GM23248 (cell line): Measurements from ENCODE around the gene GGTLC1. TPM values are rescaled to one million over a fixed set of nuclear protein-coding genes. Genes with fewer than 3 reads are reported as not detected.

ENCODE experiments used
- DNase-seq: peaks from one replicate; pipeline ENCODE4 v3.0.0-alpha.2; 2015
- H2AFZ ChIP-seq: fragments of 200-600 bp; sonication (generic); 2 replicates; pipeline ENCODE4 v1.6.1; 2016; ENCODE audit warnings: antibody characterized with exemption
- H3F3A ChIP-seq: fragments of 200-600 bp; sonication (generic); 2 replicates; pipeline ENCODE4 v1.6.1; 2016; ENCODE audit warnings: mild to moderate bottlenecking, antibody characterized with exemption, mixed run types; ENCODE audit not compliant: insufficient read depth
- H3K27ac ChIP-seq: fragments of 200-600 bp; sonication (generic); 2 replicates; pipeline ENCODE4 v1.5.1; 2016; ENCODE audit warnings: mild to moderate bottlenecking
- H3K27me3 ChIP-seq: fragments of 200-600 bp; sonication (generic); replicated peaks from 2 replicates; pipeline ENCODE4 v1.6.1; 2016; ENCODE audit warnings: mild to moderate bottlenecking; ENCODE audit not compliant: insufficient read depth
- H3K36me3 ChIP-seq: fragments of 200-600 bp; sonication (generic); 2 replicates; pipeline ENCODE4 v1.6.1; 2016; ENCODE audit warnings: low read depth, mild to moderate bottlenecking
- H3K4me1 ChIP-seq: fragments of 200-600 bp; sonication (generic); 2 replicates; pipeline ENCODE4 v1.6.1; 2016; ENCODE audit warnings: mild to moderate bottlenecking; ENCODE audit not compliant: insufficient read depth
- H3K4me2 ChIP-seq: fragments of 200-600 bp; sonication (generic); one replicate; pipeline ENCODE4 v1.6.1; 2016; ENCODE audit warnings: mild to moderate bottlenecking; ENCODE audit not compliant: unreplicated experiment
- H3K4me3 ChIP-seq: fragments of 200-600 bp; sonication (generic); 2 replicates; pipeline ENCODE4 v1.5.1; 2016; ENCODE audit warnings: mild to moderate bottlenecking
- H3K79me2 ChIP-seq: fragments of 200-600 bp; sonication (generic); 2 replicates; pipeline ENCODE4 v1.6.1; 2016; ENCODE audit warnings: mild to moderate bottlenecking; ENCODE audit not compliant: insufficient read depth
- H3K9ac ChIP-seq: fragments of 200-600 bp; sonication (generic); 2 replicates; pipeline ENCODE4 v1.6.1; 2016; ENCODE audit warnings: mild to moderate bottlenecking
- H3K9me2 ChIP-seq: fragments of 200-600 bp; sonication (generic); 2 replicates; pipeline ENCODE4 v1.6.1; 2016; ENCODE audit warnings: mixed run types, mild to moderate bottlenecking, moderate library complexity; ENCODE audit not compliant: insufficient read depth
- H3K9me3 ChIP-seq: fragments of 200-600 bp; sonication (generic); one replicate; pipeline ENCODE4 v1.6.1; 2017; ENCODE audit warnings: low read depth
- H4K20me1 ChIP-seq: fragments of 200-600 bp; sonication (generic); 2 replicates; pipeline ENCODE4 v1.6.0; 2016; ENCODE audit not compliant: insufficient read depth
- EZH2 ChIP-seq: fragments of 200-600 bp; sonication (generic); IDR thresholded peaks from 2 replicates; pipeline ENCODE4 v1.6.1; 2018; ENCODE audit warnings: antibody characterized with exemption, mild to moderate bottlenecking; ENCODE audit not compliant: insufficient read depth, poor library complexity, severe bottlenecking
- EZH2phosphoT487 ChIP-seq: fragments of 200-600 bp; sonication (generic); IDR thresholded peaks from 2 replicates; pipeline ENCODE4 v1.6.1; 2018; ENCODE audit warnings: antibody characterized with exemption, moderate library complexity, mild to moderate bottlenecking, low read depth; ENCODE audit not compliant: insufficient read depth
- WGBS, 2 experiments: methylation state at CpG; one replicate each; pipeline ENCODE4 v1.1.6; 2015 to 2017; ENCODE audit warnings: low lambda C conversion rate in 2 of 2, low coverage in 1 of 2; ENCODE audit errors: missing lambda C conversion rate in 2 of 2; 5-methylcytosine and 5-hydroxymethylcytosine counted together
- in situ Hi-C: fragments of 300-500 bp; cut with MboI; formaldehyde crosslinking; loops from 2 replicates; pipeline ENCODE4 v1.15.0; 2020
- polyA plus RNA-seq: library from polyadenylated mRNA; unstranded; fragments of >200 nt; fragmentation: Nextera tagmentation; extraction: Ambion mirVana; gene quantifications from 2 replicates; pipeline ENCODE4 v1.2.1, GENCODE V29; 2016
- total RNA-seq: library from RNA; depleted of rRNA; stranded (reverse); fragments of >200 nt; shearing (Covaris generic); gene quantifications from 2 replicates; pipeline ENCODE4 v1.2.3, GENCODE V29; 2014

The GGTLC1 gene
- total and polyA plus RNA-seq, 2 experiments from 2014 or later, result not detected

DNA sequence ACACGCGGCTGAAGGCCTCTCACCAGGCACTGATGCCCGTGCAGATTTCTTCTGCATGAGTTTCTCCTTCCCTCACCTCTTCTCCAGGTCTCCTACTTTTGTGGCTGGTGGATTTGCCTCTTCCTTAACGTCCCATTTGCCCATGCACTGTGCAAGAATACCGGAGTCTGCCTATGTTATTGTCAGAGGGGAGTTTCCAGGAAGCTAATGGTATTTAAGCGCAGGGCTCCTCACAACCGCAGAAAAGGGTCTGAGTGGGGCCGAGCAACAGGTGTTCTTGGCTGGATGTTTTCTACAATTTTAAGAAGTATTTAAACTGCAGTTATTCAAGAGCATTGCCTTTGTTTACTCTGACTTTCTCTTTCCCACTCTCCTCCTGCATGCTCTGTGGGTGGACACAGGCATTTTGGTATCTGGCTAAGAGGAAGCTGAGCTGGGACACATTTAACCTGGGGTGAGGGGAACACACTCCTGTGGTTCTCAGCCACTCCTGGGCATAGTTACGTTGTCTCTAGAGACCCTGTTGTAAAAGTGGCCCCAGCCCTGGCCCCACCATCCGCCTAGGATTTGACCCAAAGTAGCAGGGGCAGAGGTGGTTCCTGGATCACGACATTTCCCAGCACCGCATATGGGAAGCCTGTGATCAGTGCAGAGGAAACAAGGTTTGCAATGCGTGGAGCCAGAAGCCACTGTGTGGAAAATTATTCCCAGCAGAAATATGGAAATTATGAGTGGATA lies 34.4 kb downstream of the GGTLC1 start:
- H3K27ac ChIP-seq, result no peak overlapping the region
- H3K79me2 ChIP-seq, result no peaks in the 10 kb centered on the region
- 29 to 30% methylated on average over 13 of the region's 13 CpGs for WGBS, 2 experiments
- H3K4me3 ChIP-seq, result no peak overlapping the region
- no peak overlapping the region for H2AFZ ChIP-seq
- no peak for DNase-seq
- peaks cover 12% of the 10 kb centered on the region for H3K27me3 ChIP-seq
- H3K4me1 ChIP-seq, result no peaks in the 10 kb centered on the region
- H3F3A ChIP-seq, result no peaks in the 10 kb centered on the region
- H3K9me3 ChIP-seq, result no peaks in the 10 kb centered on the region
- TF ChIP-seq EZH2phosphoT487, result no peak
- no peak for TF ChIP-seq EZH2
- H3K9me2 ChIP-seq, result no peaks in the 10 kb centered on the region
- H3K4me2 ChIP-seq, result no peak overlapping the region
- in situ Hi-C loops, result no loop called here
- H3K36me3 ChIP-seq, result no peaks in the 10 kb centered on the region
- no peak overlapping the region for H3K9ac ChIP-seq
- H4K20me1 ChIP-seq, result no peaks in the 10 kb centered on the region

DNA sequence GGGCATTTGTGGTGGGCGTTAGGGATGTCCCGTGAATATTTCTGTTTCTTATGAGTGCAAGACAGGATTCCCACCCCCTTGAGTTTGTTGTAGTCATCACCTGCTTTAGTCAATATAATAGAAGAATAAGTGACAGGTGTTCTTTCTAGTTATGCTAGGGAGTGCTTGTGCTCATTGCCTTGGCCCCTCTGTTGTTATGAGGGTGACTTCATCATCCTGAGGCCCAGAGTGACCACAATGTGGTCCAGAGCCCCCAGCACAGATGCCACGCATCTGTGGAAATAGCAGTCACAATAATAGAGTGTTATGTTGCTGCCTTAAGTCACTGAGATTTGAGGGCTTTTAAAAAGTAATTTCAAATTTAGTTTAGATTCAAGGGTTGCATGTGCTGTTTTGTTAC lies 42.4 kb downstream of the GGTLC1 start:
- Histone ChIP-seq H3K9me3 (no peaks in the 10 kb centered on the region), H3K4me3 (no peak overlapping the region), H3K4me2 (no peak overlapping the region), H3K36me3 (no peaks in the 10 kb centered on the region), H3K27me3 (peaks cover 11% of the 10 kb centered on the region; the same call in 1 of the 2 replicates), H3K27ac (no peak overlapping the region), H3F3A (no peaks in the 10 kb centered on the region), H3K79me2 (no peaks in the 10 kb centered on the region), H2AFZ (no peak overlapping the region), H3K9me2 (no peaks in the 10 kb centered on the region), H4K20me1 (no peaks in the 10 kb centered on the region), H3K4me1 (no peaks in the 10 kb centered on the region), H3K9ac (no peak overlapping the region)
- in situ Hi-C loops, result no loop called here
- no peak for DNase-seq
- TF ChIP-seq EZH2phosphoT487 (no peak), EZH2 (no peak)
- 33% methylated on average over 3 of the region's 3 CpGs for whole genome bisulfite sequencing, 2 experiments

DNA sequence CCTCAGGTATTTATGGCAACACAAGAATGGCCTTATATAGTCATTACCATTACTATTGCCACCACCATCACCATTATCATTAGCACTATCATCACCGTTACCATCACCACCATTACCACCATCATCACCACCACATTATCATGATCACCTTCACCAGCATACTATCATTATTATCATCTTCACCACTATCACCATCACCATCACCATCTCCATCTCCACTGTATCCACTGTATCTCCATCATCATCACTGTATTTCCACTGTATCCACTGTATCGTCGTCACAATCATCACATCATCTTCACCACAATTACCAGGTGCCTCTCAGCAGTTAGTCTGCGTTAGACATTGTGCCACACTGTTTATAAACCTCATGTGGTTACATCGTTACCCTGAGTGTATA lies 45.3 kb downstream of the GGTLC1 start:
- Histone ChIP-seq H3K79me2 (no peaks in the 10 kb centered on the region), H3K4me1 (no peaks in the 10 kb centered on the region), H3K9ac (no peak overlapping the region), H3K27me3 (no peaks in the 10 kb centered on the region), H3K4me2 (no peak overlapping the region), H3K27ac (no peak overlapping the region), H3K9me3 (no peaks in the 10 kb centered on the region), H4K20me1 (no peaks in the 10 kb centered on the region), H3K36me3 (no peaks in the 10 kb centered on the region), H3K4me3 (no peak overlapping the region), H3K9me2 (no peaks in the 10 kb centered on the region), H2AFZ (no peak overlapping the region), H3F3A (no peaks in the 10 kb centered on the region)
- no peak for TF ChIP-seq EZH2phosphoT487
- TF ChIP-seq EZH2, result no peak
- DNase-seq, result no peak
- in situ Hi-C loops, result no loop called here
- 30 to 32% methylated on average over 5 of the region's 5 CpGs for WGBS, 2 experiments

DNA sequence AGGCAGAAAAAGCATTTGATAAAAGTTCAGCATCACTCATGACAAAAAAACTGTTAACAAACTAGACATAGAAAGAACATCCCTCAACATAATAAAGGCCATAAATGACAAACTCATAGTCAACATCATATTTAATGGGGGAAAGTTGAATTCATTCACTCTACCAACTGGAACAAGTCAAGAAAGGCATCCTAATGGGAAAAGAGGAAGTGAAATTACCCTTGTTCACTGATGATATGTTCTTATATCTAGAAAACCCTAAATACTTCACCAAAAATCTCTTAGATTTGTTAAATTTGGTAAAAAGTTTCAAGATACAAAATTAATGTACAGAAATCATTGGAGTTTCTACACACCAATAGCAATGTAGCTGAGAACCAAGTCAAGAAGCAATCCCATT lies 48.9 kb downstream of the GGTLC1 start:
- in situ Hi-C loops, result no loop called here
- Histone ChIP-seq H3K79me2 (no peaks in the 10 kb centered on the region), H3K4me2 (no peak overlapping the region), H4K20me1 (no peaks in the 10 kb centered on the region), H3K27me3 (peaks cover 10% of the 10 kb centered on the region; the same call in 1 of the 2 replicates), H3K36me3 (no peaks in the 10 kb centered on the region), H3K4me3 (no peak overlapping the region), H3K9me3 (no peaks in the 10 kb centered on the region), H3K27ac (no peak overlapping the region), H3K9me2 (no peaks in the 10 kb centered on the region), H3K9ac (no peak overlapping the region), H3F3A (no peaks in the 10 kb centered on the region), H2AFZ (no peak overlapping the region), H3K4me1 (no peaks in the 10 kb centered on the region)
- DNase-seq, result no peak
- no peak for TF ChIP-seq EZH2
- TF ChIP-seq EZH2phosphoT487, result no peak

DNA sequence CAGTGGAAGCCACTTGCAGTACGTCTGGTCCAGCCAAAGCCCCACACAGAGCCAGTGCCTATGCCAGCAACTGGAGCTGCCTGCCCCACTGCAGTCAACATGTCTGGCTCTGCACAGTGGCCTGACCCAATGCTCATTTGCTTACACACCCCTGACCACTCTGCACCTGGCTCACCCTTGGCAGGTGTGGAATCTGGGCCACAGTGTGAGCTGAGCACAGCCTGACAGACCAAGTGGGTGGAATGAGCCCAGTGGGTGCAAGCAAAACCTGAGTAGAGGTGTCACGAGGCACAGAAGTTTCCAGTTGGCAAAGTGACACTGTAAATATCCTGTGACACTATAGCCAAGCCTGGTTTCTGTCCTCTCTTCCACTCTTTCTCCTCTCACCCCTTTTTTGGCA lies 49.5 kb downstream of the GGTLC1 start:
- no peak overlapping the region for H3K9ac ChIP-seq
- no peak overlapping the region for H3K27ac ChIP-seq
- WGBS, 2 experiments, result 5 to 17% methylated on average over 2 of the region's 2 CpGs
- H3K9me3 ChIP-seq, result no peaks in the 10 kb centered on the region
- no peaks in the 10 kb centered on the region for H3K36me3 ChIP-seq
- no peaks in the 10 kb centered on the region for H4K20me1 ChIP-seq
- H3K79me2 ChIP-seq, result no peaks in the 10 kb centered on the region
- H2AFZ ChIP-seq, result no peak overlapping the region
- H3K4me1 ChIP-seq, result no peaks in the 10 kb centered on the region
- TF ChIP-seq EZH2 (no peak), EZH2phosphoT487 (no peak)
- no peaks in the 10 kb centered on the region for H3F3A ChIP-seq
- no peak overlapping the region for H3K4me3 ChIP-seq
- no peaks in the 10 kb centered on the region for H3K9me2 ChIP-seq
- in situ Hi-C loops, result no loop called here
- H3K27me3 ChIP-seq, result peaks cover 11% of the 10 kb centered on the region; the same call in 1 of the 2 replicates
- DNase-seq, result no peak
- no peak overlapping the region for H3K4me2 ChIP-seq
